SK-MEL-5 (cell line): ENCODE results near the gene PIK3R6. TPM values are rescaled to one million over a fixed set of nuclear protein-coding genes. Genes with fewer than 3 reads are reported as not detected.

Experiments used
- DNase-seq: peaks from one replicate; pipeline ENCODE4 v3.0.0-alpha.2; 2016; ENCODE audit warnings: low read depth, low spot score
- in situ Hi-C: cut with HindIII; loops from 2 replicates; pipeline ENCODE4 v1.10.0; 2016; ENCODE audit warnings: low sequenced_read_pairs, high pct_unique_total_duplicates, low pct_unique_long_range_greater_than_20kb
- total RNA-seq: library from RNA; depleted of rRNA; stranded (reverse); fragments of >200 nt; shearing (Covaris generic); gene quantifications from 2 replicates; pipeline ENCODE4 v1.2.3, GENCODE V29; 2014

Gene PIK3R6
- total RNA-seq, 1 experiment from 2014 or later = 0.05 TPM

DNA sequence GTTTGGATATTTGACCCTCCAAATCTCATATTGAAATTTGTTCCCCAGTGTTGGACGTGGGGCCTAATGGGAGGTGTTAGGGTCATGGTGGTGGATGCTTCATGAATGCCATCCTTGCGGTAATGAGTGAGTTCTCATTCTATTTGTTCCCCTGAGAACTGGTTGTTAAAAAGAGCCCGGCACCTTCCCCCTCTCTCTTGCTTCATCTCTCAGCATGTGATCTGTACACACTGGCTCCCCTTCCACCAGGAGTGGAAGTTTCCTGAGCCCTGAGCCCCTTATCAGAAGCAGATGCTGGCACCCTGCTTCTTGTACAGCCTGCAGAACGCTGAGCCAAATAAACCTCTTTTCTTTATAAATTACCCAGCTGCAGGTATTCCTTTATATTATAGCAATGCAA is 25.6 kb downstream of the PIK3R6 start:
- no peak for DNase-seq
- in situ Hi-C loops = no loop called here

DNA sequence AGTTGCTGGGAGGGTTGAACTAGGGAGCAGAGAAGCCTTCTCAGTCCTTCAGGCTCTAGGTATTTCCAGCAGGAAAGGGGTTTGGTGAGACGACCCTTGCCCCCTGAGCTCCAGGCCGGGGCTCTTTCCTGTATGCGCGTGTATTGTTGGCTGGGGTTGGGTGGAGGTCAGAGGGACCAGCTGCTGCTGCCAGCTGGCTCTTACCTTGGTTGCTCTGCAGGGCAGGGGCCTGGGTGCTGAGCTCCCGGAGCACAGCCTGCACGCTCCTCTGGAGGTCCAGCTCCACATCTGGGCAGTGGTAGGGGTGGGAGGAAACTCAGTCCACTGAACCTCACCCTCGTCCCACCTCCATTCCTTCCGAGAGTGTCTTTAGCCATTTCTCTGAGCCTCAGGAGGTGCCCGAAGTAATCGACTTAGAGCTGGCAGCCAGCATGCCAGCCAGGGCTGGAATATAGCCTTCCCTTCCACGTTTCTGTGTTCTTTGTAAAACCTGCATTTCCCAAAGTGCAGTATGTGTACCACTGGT is 28.0 kb downstream of the PIK3R6 start:
- in situ Hi-C loops = no loop called here
- DNase-seq = no peak

DNA sequence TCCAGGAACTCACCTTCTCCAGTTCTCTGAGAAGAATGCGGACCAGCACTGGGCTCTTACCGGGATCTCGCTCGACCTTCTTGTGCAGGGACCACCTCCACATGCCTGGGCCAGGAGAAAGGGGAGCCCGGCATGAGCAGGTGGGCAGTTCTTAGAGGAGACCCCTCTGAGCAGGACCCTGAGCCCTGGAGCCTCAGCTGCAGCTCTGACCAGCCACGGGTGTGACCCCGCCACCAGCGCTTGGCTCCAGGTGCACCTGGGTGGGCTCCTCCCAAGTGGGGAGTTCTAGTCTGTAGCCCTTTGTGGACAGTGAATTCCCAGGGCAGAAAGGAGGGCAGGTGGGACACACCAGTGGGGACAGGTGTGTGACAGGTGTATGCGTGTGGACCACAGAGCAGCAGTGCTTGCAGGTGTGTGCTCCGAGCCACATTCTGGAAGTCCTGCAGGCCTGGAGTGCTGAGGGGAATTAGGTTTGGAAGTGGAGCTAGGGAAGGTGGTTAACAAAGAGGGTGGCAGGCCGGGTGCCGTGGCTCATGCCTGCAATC is 28.9 kb downstream of the PIK3R6 start:
- in situ Hi-C loops = no loop called here
- DNase-seq = no peak

DNA sequence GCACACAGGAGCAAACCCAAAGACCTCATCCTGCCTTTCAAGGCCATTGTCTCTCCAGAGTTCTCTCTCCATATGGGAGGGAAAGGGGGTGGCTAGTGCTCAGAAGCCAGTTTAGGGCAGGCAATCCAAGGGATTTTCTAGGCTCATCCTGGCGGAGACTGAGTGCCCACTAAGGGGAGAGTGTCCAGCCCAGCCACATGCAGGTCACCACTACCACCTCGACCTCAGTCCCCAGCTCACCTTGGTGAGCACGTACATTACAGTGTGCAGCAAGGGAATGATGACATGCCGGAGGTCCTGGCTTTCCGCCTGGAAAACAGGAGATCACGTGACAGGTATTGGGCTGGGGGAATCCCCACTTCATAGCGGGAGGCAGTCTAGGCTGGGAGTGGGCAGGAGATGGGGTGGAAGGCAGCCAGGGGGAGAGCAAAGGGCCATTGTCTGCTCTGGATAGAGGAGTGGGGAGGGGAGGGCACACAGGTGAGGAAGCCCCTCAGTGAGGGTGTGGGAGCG is 29.9 kb downstream of the PIK3R6 start:
- DNase-seq = no peak
- in situ Hi-C loops = no loop called here

DNA sequence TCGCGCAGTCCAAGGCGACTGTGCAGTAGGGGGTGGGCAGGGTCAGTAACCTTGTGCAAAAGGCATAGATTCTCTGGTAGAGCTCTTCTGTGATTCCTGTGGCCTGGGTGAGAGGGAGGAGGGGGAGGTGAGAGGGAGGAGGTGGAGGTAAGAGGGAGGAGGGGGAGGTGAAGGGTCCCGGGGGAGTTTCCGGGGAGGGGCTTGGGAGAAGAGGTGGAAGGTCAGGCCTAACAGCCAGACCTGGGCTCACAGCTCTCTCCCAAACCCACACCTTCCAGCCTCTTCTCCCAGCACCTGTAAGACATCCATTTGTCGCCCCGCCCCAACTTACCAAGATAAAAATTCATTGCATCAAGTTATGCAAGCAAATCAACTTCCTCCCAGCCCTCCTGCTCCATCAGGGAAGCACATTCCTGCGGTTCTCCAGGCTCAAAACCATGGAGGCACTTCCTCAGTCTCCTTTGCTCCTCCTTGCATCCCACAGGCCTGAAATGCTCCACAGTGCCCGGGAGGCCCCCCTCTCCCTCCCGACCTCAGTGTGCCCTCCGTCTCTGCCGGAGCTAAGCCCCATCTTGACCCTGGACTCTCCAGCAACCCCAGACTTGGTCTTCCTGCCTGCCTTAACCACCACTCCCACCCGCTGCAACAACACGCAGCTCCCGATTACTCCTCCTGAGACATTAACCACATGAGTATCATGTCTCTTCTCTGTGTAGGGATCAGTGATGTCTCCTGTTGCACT is 30.5 kb downstream of the PIK3R6 start:
- in situ Hi-C loops = no loop called here
- no peak for DNase-seq

DNA sequence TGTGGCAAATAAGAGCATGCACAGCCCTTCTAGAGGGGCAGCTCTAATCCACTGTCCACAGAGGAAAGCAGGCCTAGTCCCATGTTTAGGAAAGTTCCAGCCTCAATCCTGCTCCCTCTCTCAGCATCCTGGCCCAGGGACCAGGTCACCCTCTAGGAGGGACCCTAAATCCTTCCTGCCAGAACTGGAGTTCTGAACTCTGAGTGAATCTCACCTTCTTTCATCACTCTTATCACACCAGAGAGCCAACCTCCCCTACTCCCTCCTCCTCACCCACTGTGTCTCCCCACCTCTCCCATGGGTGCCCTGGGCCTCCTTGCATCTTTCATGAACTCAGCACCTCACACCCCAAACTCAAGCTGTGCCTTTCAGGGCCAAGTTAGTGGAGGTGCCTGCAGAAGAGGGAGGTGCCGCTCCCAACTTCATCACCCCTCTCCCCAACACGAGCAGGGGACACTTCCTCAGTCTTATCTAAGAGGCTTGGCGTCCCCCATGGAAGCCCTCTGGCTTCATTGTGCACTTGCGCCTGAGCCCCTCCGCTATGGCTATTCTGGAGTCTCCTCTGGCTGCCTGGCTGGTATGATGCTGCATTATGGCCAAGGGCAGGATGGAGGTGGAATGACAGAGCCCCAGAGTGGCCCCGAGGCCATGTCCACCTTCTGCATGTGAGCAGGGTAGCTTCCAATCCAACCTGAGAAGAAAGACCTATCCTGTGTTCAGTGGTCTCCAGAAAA is 31.7 kb downstream of the PIK3R6 start:
- DNase-seq = no peak

DNA sequence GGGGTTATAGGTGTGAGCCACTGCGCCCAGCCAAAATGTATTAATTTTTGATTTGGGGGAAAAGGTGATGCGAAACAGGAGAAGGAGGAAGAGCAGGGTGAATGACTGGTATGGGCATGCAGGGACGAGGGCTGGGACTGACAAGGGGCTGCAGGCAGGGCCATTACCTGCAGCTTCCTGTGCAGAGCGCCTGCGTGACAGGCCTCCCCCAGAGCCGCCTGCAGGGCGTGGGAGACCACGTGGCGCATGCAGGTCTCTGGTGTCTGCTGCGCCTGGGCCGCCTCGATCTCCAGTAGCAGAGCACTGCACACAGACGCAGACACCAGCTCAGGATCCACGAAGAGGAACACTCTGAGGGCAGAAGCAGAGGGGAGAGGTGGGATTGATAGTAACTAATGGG is 32.4 kb downstream of the PIK3R6 start:
- in situ Hi-C loops = no loop called here
- DNase-seq = no peak

More for the DNA sequence above, 31.7 kb downstream of the PIK3R6 start:
- in situ Hi-C loops = no loop called here

DNA sequence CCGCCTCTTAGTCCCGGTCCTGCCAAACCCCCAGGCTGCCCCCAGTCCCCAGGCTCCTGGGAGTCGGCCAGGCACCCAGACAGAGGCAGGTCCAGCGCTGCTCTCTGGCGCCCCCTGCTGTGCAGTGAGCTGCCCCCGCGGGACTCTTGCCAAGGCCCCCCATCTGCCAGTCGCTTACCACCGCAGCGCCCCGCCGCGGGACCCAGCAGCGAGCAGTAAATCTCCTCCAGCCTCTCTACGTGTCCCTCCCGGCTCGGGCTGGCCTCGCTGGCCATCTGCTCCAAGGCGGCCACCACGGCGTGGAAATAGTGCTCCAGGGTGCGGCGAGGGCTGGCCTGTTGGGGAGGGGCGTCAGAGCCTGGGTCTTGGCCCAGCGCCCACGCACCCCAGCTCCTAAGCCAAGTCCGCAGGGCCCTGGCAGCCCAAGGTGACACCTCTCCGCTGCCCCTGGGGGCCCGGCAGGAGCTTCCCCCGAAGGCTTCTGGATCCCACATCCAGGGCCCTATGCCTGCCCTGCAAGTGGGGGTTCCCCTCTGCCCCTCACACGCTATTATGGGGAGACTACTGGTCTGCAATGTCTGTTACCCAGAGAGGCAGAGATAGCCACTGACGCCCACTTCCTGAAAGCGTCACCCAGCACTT is 34.6 kb downstream of the PIK3R6 start:
- in situ Hi-C loops = no loop called here
- DNase-seq = peak; percentile 48

DNA sequence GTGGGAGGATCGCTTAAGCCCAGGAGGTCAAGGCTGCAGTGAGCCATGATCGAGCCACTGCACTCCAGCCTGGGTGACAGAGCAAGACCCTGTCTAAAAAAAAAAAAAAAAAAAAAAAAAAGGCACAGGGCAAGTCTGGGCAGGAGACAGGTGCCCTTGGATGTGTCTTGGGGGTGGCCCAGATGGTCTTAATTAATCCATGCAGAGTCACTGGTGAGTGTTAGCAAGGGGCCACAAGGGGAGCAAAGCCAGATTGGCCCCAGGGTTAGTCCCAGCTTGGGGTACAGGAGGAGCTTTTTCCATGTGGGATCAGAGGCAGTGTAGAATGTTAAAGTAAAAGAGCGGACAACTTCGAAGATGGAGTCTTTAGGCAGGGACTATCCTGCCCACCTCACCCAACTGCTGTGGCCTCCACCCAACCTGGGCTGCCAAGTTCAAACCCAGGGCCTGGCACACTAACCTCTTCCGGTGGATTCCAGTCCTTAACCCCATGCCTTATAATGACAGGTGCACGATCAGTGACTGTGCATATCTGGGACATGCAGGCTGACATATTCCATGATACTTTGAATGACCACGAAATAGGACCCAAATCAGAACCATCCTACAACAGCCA is 36.1 kb downstream of the PIK3R6 start:
- in situ Hi-C loops = no loop called here
- no peak for DNase-seq

DNA sequence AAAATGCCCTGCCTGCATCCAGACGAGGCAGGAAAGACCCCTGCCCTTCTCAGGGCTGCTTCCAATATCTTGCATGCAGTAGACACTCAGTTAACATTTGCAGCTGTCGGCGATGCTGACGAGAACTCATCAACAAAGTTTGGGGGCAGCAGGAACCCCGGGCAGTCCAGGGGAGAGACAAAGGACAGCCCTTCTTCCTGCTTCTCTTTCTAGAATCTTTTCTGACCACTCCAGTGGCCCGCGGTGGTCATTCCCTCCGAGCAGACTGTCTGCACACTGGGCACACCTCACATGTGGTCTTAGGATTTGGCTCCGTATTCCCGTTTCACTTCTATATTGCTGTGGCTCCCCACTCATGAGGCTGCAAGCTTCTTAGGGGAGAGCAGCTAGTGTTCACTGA is 37.3 kb downstream of the PIK3R6 start:
- no peak for DNase-seq
- in situ Hi-C loops = no loop called here

DNA sequence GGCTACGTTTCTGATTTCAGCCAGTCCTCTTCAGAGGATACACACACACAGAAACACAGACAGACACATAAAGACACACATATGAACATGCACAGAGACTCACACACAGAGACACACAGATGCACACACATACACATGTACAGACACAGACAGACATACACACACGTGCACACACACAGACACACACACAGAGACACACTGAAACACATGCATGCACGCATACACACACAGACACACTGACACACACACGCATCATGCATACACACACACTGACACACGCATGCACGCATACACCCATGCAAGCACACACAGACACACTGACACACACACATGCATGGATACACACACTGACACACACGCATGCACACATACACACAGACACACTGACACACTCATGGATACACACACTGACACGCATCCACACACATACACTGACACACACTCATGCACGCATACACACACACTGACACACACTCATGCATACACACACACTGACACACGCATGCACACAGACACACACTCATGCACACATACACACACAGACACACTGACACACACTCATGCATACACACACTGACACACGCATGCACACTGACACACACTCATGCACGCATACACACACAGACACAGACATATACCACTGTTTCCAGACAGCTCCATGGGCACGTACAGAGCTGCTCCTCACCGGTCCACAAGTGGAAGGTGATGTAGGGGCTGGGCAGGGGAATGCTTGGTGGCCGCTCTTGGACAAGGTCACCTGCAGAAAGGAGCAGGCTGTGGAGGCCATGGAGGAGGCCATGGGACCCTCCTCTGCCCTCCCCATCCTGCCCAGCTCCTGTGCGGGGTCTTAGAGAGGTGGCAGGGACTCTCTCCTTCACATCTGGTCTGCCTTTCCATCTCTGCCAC is 38.2 kb downstream of the PIK3R6 start:
- in situ Hi-C loops = no loop called here
- DNase-seq = no peak

DNA sequence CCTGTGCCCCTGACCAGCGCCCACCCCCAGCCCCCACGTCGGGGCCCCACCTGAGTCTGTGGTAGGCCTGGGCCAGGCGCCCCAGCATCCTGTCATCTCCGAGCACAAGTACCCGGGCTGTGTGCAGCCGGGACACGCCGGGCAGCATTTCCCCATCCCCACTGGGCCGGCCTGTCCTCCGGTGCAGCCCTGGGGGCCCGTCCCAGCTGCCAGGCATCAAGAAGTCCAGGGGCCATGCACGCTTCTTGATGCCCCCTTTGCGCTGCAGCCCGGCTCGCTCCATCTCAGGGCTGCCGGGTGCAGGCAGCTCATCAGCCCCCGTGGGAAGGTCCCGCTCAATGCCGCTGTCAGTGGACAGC is 39.0 kb downstream of the PIK3R6 start:
- DNase-seq = no peak
- in situ Hi-C loops = no loop called here

DNA sequence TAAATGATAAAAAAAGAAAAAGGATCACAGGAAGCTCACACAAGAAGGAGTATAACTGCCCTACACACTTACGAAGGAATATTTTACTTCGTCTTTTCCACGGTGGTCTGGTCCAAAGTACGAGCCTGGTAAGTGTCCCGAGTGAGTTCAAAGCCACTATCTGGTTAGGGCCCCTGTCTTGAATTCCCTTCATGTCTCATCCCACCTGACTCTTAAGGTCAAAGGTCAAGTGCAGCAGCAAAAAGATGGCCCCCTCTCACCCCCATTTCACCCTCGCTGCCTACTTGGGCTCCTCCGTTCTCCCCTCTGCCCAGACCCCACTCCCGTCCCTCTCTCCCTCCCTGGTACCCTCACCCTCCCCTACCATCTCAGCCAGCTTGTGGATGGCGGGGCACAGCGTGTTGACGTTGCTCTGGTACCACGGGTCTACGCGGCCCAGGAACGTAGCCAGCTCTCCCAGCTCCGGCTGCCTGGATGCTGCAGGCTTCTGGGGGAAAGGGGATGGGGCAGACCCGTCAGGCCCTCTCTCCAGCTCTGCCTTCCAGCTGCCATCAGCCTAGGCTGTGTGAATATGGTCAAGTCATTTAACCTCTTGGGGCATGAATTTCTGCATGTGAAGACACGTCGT is 40.6 kb downstream of the PIK3R6 start:
- DNase-seq = no peak
- in situ Hi-C loops = no loop called here

DNA sequence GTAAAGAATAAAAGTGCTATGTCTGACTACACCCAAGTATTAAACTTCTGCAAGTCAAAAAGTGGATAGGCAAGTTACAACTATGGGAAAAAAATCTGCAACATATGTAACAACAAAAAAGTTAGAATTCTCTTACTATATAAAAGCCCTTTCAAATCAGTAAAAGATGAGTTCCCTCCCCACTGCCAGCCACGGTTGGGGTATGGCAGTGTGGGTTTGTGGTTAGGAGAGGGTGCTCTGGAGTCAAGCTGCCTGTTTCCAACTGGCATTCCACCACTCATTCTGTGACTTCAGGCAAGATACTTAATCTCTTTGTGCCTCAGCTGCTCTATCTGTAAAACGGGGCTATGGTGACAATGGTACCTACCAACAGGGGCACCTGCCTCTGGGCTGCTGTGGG is 41.7 kb downstream of the PIK3R6 start:
- in situ Hi-C loops = no loop called here
- DNase-seq = no peak

DNA sequence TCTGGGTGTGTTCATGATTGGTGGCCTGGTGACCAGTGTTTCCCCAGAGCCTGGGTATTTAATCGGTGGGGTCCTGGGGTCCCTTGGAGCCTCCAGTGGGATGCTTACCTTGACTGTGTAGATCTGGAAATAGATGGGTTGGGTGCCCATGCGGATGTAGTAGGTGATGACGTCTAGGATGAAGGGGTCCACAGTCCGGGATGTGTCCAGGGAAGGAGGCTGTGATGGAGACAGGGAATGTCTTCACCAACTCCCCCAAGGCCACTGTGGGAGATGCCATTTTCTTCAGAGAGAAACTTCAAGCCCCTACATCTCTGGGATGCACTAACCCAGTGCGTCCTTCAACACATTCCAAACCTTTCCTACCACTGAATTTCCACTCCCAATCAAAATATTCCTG is 44.2 kb downstream of the PIK3R6 start:
- in situ Hi-C loops = no loop called here
- no peak for DNase-seq

DNA sequence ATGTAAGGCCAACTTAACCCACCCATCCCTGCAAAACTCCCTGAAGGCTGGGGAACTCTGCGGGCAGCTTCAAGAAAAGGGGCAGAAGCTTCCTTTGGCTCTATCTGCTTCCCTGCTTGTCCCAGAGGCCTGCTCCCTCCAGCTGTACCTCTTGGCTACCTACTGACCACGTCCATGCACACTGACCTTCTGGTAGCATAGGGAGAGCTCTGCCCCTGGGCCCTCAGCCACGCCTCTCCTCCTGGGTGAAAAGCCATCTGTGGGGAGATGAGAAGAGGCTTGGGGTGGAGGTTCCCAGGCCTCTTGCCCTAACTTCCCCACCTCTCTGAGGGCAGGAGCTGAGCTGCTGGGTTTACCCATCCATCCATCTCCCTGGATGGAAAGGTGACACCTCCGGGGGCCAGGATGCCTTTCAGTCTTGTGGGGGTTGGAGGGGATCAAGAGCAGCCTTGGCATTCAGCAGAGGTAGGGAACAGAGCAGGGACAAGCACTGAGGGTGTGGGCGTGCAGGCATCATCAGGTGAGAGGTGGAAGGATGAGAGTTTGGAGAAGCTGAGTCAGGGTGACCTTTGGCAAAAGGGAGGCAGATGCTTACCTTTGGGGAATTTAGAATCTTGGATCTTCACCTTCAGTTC is 45.0 kb downstream of the PIK3R6 start:
- in situ Hi-C loops = no loop called here
- no peak for DNase-seq
